GM12892 (cell line): ENCODE measurements around the gene RINL.

Experiments used
- POLR2A ChIP-seq: IDR thresholded peaks from 2 replicates; pipeline ENCODE4 v1.6.1; 2011; ENCODE audit warnings: low read depth, low read length, control low read depth
- POLR2AphosphoS5 ChIP-seq: IDR thresholded peaks from 2 replicates; pipeline ENCODE4 v1.6.1; 2011; ENCODE audit warnings: low read depth, low read length, control low read depth
- TAF1 ChIP-seq: IDR thresholded peaks from 2 replicates; pipeline ENCODE4 v1.6.1; 2011; ENCODE audit warnings: low read depth, mild to moderate bottlenecking, control low read depth, low read length, borderline replicate concordance

DNA sequence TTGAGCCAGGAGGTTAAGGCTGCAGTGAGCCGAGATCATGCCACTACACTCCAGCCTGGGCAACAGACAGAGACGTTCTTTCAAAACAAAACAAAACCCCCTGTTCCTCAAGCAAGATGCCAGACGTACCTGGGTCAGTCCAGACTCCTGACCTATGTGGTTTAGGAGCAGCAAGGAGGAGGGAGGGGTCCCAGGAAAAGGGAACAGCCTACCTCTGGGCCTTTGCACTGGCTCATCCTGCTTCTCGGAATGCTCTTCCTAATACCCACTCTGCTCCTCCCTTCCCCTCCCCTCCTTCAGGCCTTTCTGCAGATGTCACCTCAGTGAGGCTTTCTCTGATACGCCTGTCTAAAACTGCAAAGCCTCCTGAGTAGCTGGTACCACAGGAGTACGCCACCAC, 9.5 kb downstream of the RINL start:
- TF ChIP-seq POLR2A (no peak), POLR2AphosphoS5 (no peak), TAF1 (no peak)
